ENCODE measurements around the gene KATNA1.

KATNA1 gene

DNA sequence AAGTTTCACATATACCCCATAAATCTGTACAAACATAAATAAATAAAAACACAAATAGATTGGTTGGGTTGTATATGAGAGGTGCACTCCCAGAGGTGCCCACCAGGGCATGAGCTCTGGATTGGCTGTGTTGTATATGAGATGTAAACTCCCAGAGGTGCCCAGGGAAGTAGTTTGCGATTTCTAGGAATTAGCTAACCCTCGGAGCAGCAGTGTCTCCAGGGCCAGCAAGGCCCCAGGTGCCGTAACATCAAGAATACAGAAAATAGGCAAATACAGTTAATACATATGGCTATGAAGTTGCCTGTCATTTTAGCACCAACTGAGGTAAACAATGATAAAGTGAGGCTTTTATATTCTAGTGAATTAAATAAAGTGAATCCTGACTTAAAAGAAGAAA is 87.8 kb downstream of the KATNA1 start:
- Histone ChIP-seq H3K36me3 (ENCODE audit: control insufficient read depth, low read length) (no peaks in the 10 kb centered on the region), H3K9me2 (replicated peaks; ENCODE audit: control insufficient read depth, low read length) (no peaks in the 10 kb centered on the region), H3K4me1 (ENCODE audit: control insufficient read depth, low read length) (peaks cover 8% of the 10 kb centered on the region), H3K27me3 (ENCODE audit: control insufficient read depth, low read length) (peaks cover 23% of the 10 kb centered on the region), H4K20me1 (ENCODE audit: control insufficient read depth, insufficient read depth, low read depth, low read length) (no peaks in the 10 kb centered on the region), H3F3A (ENCODE audit: control insufficient read depth, insufficient read depth) (peaks cover 15% of the 10 kb centered on the region), H3K4me2 (ENCODE audit: low read length) (no peak overlapping the region), H3K79me2 (ENCODE audit: control insufficient read depth, low read length) (no peaks in the 10 kb centered on the region), H3K27ac (ENCODE audit: low read depth, low read length) (no peak overlapping the region), H3K4me3 (ENCODE audit: low read length) (no peak overlapping the region), H3K9me3 (ENCODE audit: control insufficient read depth, insufficient read depth, low read length) (no peaks in the 10 kb centered on the region)
- TF ChIP-seq, protein P1, sequence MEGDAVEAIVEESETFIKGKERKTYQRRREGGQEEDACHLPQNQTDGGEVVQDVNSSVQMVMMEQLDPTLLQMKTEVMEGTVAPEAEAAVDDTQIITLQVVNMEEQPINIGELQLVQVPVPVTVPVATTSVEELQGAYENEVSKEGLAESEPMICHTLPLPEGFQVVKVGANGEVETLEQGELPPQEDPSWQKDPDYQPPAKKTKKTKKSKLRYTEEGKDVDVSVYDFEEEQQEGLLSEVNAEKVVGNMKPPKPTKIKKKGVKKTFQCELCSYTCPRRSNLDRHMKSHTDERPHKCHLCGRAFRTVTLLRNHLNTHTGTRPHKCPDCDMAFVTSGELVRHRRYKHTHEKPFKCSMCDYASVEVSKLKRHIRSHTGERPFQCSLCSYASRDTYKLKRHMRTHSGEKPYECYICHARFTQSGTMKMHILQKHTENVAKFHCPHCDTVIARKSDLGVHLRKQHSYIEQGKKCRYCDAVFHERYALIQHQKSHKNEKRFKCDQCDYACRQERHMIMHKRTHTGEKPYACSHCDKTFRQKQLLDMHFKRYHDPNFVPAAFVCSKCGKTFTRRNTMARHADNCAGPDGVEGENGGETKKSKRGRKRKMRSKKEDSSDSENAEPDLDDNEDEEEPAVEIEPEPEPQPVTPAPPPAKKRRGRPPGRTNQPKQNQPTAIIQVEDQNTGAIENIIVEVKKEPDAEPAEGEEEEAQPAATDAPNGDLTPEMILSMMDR (IDR thresholded peaks at IDR 0.05; ENCODE audit: low read depth, low read length, poor library complexity, severe bottlenecking): peak; percentile 47
- no peak for TF ChIP-seq EZH2phosphoT487 (IDR thresholded peaks at IDR 0.05; ENCODE audit: borderline replicate concordance, low read length)

DNA sequence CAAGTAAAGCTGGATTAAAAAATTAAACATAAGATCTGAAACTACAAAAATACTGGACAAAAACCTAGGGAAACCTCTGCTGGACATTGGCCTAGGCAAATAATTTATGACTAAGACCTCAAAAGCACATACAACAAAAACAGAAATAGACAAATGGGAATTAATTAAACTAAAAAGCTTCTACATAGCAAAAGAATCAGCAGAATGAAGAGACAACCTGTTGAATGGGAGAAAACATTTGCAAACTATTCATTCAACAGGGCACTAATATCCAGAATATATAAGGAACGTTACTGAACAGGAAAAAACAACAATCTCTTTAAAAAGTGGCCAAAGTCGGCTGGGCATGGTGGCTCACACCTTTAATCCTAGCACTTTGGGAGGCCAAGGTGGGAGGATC is 89.1 kb downstream of the KATNA1 start:
- Histone ChIP-seq H3K4me3 (ENCODE audit: low read length) (no peak overlapping the region), H4K20me1 (ENCODE audit: control insufficient read depth, insufficient read depth, low read depth, low read length) (no peaks in the 10 kb centered on the region), H3K9me2 (replicated peaks; ENCODE audit: control insufficient read depth, low read length) (no peaks in the 10 kb centered on the region), H3K27me3 (ENCODE audit: control insufficient read depth, low read length) (peaks cover 23% of the 10 kb centered on the region), H3K4me1 (ENCODE audit: control insufficient read depth, low read length) (peaks cover 2% of the 10 kb centered on the region), H3K79me2 (ENCODE audit: control insufficient read depth, low read length) (no peaks in the 10 kb centered on the region), H3K4me2 (ENCODE audit: low read length) (no peak overlapping the region), H3K27ac (ENCODE audit: low read depth, low read length) (no peak overlapping the region), H3K9me3 (ENCODE audit: control insufficient read depth, insufficient read depth, low read length) (no peaks in the 10 kb centered on the region), H3F3A (ENCODE audit: control insufficient read depth, insufficient read depth) (peaks cover 6% of the 10 kb centered on the region; the same call in 1 of the 2 replicates), H3K36me3 (ENCODE audit: control insufficient read depth, low read length) (no peaks in the 10 kb centered on the region)
- TF ChIP-seq EZH2phosphoT487 (IDR thresholded peaks at IDR 0.05; ENCODE audit: borderline replicate concordance, low read length): no peak
- TF ChIP-seq, protein P1 (IDR thresholded peaks at IDR 0.05; ENCODE audit: low read depth, low read length, poor library complexity, severe bottlenecking): no peak

DNA sequence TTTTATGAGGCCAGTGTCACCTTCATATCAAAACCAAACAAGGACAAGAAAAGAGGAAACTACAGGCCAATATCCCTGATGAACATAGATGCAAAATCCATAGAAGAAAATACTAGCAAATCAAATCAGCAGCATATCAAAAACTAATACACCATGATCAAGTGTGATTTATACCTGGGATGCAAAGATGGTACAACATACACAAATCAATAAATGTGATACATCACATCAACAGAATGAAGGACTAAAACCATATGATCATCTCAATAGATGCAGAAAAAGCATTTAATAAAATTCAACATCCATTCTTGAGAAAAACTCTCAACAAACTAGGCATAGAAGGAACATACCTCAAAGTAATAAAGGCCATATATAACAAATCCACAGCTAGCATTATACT is 90.5 kb downstream of the KATNA1 start:
- Histone ChIP-seq H3F3A (ENCODE audit: control insufficient read depth, insufficient read depth) (0 out of 2 replicates have a peak, but pooled peaks cover 3% of the 10 kb centered on the region), H3K36me3 (ENCODE audit: control insufficient read depth, low read length) (no peaks in the 10 kb centered on the region), H3K9me3 (ENCODE audit: control insufficient read depth, insufficient read depth, low read length) (no peaks in the 10 kb centered on the region), H3K4me3 (ENCODE audit: low read length) (no peak overlapping the region), H3K79me2 (ENCODE audit: control insufficient read depth, low read length) (no peaks in the 10 kb centered on the region), H3K9me2 (replicated peaks; ENCODE audit: control insufficient read depth, low read length) (no peaks in the 10 kb centered on the region), H4K20me1 (ENCODE audit: control insufficient read depth, insufficient read depth, low read depth, low read length) (no peaks in the 10 kb centered on the region), H3K27ac (ENCODE audit: low read depth, low read length) (no peak overlapping the region), H3K27me3 (ENCODE audit: control insufficient read depth, low read length) (peaks cover 25% of the 10 kb centered on the region), H3K4me1 (ENCODE audit: control insufficient read depth, low read length) (no peaks in the 10 kb centered on the region), H3K4me2 (ENCODE audit: low read length) (no peak overlapping the region)
- no peak for TF ChIP-seq EZH2phosphoT487 (IDR thresholded peaks at IDR 0.05; ENCODE audit: borderline replicate concordance, low read length)
- TF ChIP-seq, protein P1 (IDR thresholded peaks at IDR 0.05; ENCODE audit: low read depth, low read length, poor library complexity, severe bottlenecking): no peak
